ENCODE results near the gene TXNDC17. TPM values are rescaled to one million over a fixed set of nuclear protein-coding genes. Genes with fewer than 3 reads are reported as not detected.

Gene TXNDC17
- total and polyA plus RNA-seq, 9 of the 15 experiments (the other 6 are each of a cell fraction or from before 2014, with no cell fraction given): 108 to 759 (median 179) TPM

DNA sequence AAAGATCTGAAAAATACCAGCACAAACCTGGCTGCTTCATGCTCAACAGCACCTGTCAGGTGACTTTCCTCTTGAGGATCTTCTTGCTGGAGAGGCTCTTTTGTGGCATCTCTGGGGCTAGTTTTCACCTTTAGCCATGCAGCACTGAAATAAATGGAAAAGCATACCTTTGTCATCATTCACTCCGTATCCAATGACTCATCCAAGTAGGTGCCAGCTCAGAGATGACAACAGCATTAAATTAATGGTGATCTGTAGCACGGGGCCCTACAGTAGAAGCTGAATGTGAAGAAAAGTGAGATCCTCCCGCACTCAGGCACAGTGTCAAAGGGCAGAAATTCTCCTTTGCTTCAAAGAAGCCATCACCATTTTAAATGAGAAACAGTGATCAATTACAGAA lies 32.5 kb upstream of the TXNDC17 start:
- FAIRE-seq: no peak

More for the DNA sequence above, 32.5 kb upstream of the TXNDC17 start:
- no peak overlapping the region for H3K9ac ChIP-seq (ENCODE audit: insufficient read depth in 1 of 2, low read depth in 2 of 2, low read length in 2 of 2)
- no peak overlapping the region for H2AFZ ChIP-seq (ENCODE audit: low read depth, low read length)
- peaks cover 44% of the 10 kb centered on the region; the same call in 1 of the 3 replicates for H3K36me3 ChIP-seq (ENCODE audit: control insufficient read depth, insufficient read depth, low read length)
- POLR2A ChIA-PET: no interaction called here
- CTCF ChIA-PET (ENCODE audit: low intra/inter-chr PET ratio): no interaction called here
- H3K4me1 ChIP-seq (replicated peaks in 1 of 2; ENCODE audit: control insufficient read depth in 2 of 2, insufficient read depth in 2 of 2, low read length in 2 of 2): no peaks in the 10 kb centered on the region
- in situ Hi-C loops (cut with MboI): no loop called here
- no peaks in the 10 kb centered on the region for H3K9me3 ChIP-seq (replicated peaks; ENCODE audit: control insufficient read depth, insufficient read depth, low read depth, low read length)
- no peaks in the 10 kb centered on the region for H4K20me1 ChIP-seq (replicated peaks; ENCODE audit: control insufficient read depth, insufficient read depth, low read length)
- no peaks in the 10 kb centered on the region for H3K27me3 ChIP-seq (ENCODE audit: control insufficient read depth in 2 of 2, insufficient read depth in 2 of 2, low read length in 2 of 2)
- no peak overlapping the region for H3K4me2 ChIP-seq (ENCODE audit: insufficient read depth, low read length)
- BruUV-seq (replicated peaks): no TSS peak
- no peaks in the 10 kb centered on the region for H3K9me1 ChIP-seq (ENCODE audit: control insufficient read depth, insufficient read depth, low read length)
- no peaks in the 10 kb centered on the region for H3K79me2 ChIP-seq (ENCODE audit: control insufficient read depth, insufficient read depth, low read length)
- H3K27ac ChIP-seq (ENCODE audit: extremely low read depth, low read depth, low read length): no peak overlapping the region
- TF ChIP-seq HDAC1 (IDR thresholded peaks at IDR 0.05) (no peak), RBM14 (IDR thresholded peaks at IDR 0.05; ENCODE audit: borderline replicate concordance, insufficient read depth, low read depth, low read length) (no peak), ZNF699 (CRISPR knock-in tag; IDR thresholded peaks at IDR 0.05; ENCODE audit: insufficient replicate concordance) (no peak), BDP1 (IDR thresholded peaks at IDR 0.05; ENCODE audit: insufficient read depth, insufficient read length) (no peak)
- TF ChIP-seq, protein P1, sequence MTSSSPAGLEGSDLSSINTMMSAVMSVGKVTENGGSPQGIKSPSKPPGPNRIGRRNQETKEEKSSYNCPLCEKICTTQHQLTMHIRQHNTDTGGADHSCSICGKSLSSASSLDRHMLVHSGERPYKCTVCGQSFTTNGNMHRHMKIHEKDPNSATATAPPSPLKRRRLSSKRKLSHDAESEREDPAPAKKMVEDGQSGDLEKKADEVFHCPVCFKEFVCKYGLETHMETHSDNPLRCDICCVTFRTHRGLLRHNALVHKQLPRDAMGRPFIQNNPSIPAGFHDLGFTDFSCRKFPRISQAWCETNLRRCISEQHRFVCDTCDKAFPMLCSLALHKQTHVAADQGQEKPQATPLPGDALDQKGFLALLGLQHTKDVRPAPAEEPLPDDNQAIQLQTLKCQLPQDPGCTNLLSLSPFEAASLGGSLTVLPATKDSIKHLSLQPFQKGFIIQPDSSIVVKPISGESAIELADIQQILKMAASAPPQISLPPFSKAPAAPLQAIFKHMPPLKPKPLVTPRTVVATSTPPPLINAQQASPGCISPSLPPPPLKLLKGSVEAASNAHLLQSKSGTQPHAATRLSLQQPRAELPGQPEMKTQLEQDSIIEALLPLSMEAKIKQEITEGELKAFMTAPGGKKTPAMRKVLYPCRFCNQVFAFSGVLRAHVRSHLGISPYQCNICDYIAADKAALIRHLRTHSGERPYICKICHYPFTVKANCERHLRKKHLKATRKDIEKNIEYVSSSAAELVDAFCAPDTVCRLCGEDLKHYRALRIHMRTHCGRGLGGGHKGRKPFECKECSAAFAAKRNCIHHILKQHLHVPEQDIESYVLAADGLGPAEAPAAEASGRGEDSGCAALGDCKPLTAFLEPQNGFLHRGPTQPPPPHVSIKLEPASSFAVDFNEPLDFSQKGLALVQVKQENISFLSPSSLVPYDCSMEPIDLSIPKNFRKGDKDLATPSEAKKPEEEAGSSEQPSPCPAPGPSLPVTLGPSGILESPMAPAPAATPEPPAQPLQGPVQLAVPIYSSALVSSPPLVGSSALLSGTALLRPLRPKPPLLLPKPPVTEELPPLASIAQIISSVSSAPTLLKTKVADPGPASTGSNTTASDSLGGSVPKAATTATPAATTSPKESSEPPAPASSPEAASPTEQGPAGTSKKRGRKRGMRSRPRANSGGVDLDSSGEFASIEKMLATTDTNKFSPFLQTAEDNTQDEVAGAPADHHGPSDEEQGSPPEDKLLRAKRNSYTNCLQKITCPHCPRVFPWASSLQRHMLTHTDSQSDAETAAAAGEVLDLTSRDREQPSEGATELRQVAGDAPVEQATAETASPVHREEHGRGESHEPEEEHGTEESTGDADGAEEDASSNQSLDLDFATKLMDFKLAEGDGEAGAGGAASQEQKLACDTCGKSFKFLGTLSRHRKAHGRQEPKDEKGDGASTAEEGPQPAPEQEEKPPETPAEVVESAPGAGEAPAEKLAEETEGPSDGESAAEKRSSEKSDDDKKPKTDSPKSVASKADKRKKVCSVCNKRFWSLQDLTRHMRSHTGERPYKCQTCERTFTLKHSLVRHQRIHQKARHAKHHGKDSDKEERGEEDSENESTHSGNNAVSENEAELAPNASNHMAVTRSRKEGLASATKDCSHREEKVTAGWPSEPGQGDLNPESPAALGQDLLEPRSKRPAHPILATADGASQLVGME (CRISPR knock-in tag; IDR thresholded peaks at IDR 0.05): no peak
- TF ChIP-seq, protein P2, sequence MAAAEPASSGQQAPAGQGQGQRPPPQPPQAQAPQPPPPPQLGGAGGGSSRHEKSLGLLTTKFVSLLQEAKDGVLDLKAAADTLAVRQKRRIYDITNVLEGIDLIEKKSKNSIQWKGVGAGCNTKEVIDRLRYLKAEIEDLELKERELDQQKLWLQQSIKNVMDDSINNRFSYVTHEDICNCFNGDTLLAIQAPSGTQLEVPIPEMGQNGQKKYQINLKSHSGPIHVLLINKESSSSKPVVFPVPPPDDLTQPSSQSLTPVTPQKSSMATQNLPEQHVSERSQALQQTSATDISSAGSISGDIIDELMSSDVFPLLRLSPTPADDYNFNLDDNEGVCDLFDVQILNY (CRISPR knock-in tag; IDR thresholded peaks at IDR 0.05): no peak
- TF ChIP-seq, protein P3, sequence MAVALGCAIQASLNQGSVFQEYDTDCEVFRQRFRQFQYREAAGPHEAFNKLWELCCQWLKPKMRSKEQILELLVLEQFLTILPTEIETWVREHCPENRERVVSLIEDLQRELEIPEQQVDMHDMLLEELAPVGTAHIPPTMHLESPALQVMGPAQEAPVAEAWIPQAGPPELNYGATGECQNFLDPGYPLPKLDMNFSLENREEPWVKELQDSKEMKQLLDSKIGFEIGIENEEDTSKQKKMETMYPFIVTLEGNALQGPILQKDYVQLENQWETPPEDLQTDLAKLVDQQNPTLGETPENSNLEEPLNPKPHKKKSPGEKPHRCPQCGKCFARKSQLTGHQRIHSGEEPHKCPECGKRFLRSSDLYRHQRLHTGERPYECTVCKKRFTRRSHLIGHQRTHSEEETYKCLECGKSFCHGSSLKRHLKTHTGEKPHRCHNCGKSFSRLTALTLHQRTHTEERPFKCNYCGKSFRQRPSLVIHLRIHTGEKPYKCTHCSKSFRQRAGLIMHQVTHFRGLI (CRISPR knock-in tag; IDR thresholded peaks at IDR 0.05): no peak
- TF ChIP-seq, protein P4, sequence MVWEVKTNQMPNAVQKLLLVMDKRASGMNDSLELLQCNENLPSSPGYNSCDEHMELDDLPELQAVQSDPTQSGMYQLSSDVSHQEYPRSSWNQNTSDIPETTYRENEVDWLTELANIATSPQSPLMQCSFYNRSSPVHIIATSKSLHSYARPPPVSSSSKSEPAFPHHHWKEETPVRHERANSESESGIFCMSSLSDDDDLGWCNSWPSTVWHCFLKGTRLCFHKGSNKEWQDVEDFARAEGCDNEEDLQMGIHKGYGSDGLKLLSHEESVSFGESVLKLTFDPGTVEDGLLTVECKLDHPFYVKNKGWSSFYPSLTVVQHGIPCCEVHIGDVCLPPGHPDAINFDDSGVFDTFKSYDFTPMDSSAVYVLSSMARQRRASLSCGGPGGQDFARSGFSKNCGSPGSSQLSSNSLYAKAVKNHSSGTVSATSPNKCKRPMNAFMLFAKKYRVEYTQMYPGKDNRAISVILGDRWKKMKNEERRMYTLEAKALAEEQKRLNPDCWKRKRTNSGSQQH (CRISPR knock-in tag; IDR thresholded peaks at IDR 0.05): no peak
- DNase-seq (ENCODE audit: extremely low read depth in 1 of 4, low spot score in 3 of 4) (no peak), ATAC-seq (no peak)
- WGBS (ENCODE audit: insufficient coverage, low coverage, missing lambda C conversion rate): 83% methylated on average over 3 of the region's 3 CpGs
- H3K4me3 ChIP-seq: no peak overlapping the region
- intact Hi-C loops (cut with micrococcal nuclease): no loop called here

Measured in K562 (cell line).